Left lung (tissue), 10 donors: ENCODE results near the gene CSF3. TPM values are rescaled to one million over a fixed set of nuclear protein-coding genes. Genes with fewer than 3 reads are reported as not detected.

Experiments
- ATAC-seq: fragments of 200-7000 bp; cut with Tn5 transposase; one replicate; pipeline ENCODE4 v1.9.1; 2020; ENCODE audit warnings: moderate library complexity
- DNase-seq, 4 donors: peaks; one replicate each; pipeline ENCODE4 v3.0.0-alpha.2; 2013 to 2020
- H3K27ac ChIP-seq, 2 donors: fragments of 200-600 bp; sonication (generic) in 1 of 2; one replicate each; pipeline versions ENCODE4 v1.5.0 to v1.8.0; 2020 to 2021
- H3K27me3 ChIP-seq, 2 donors: fragments of 200-600 bp; sonication (generic) in 1 of 2; one replicate each; pipeline versions ENCODE4 v1.5.0 to v1.8.0; 2020 to 2021
- H3K36me3 ChIP-seq, 2 donors: fragments of 200-600 bp; sonication (generic) in 1 of 2; one replicate each; pipeline versions ENCODE4 v1.5.0 to v1.8.0; 2020 to 2021
- H3K4me1 ChIP-seq, 2 donors: fragments of 200-600 bp; one replicate each; pipeline ENCODE4 v1.8.0; 2021
- H3K4me3 ChIP-seq, 2 donors: fragments of 200-600 bp; sonication (generic) in 1 of 2; one replicate each; pipeline versions ENCODE4 v1.5.0 to v1.8.0; 2020 to 2021; ENCODE audit warnings: mild to moderate bottlenecking in 1 of 2
- H3K9me3 ChIP-seq, 2 donors: fragments of 200-600 bp; sonication (generic) in 1 of 2; one replicate each; pipeline versions ENCODE4 v1.5.0 to v1.8.0; 2020 to 2021
- intact Hi-C, 2 donors: fragments of 100-400 bp; cut with DNase I; formaldehyde crosslinking; loops; one replicate each; pipeline versions ENCODE4 v1.11.2 to v1.14.2; 2022
- polyA plus RNA-seq, 6 donors: library from polyadenylated mRNA; unstranded; fragments of 120-200 nt; gene quantifications; one replicate each; pipeline ENCODE4 v1.2.1, GENCODE V29; 2013; ENCODE audit not compliant: insufficient read length in 6 of 6
- total RNA-seq, 2 donors: library from RNA; stranded (reverse); fragmentation: NEBNext Ultra II Directional; extraction: Animal tissue kit (Norgen Biotek cat#: 25700); gene quantifications; one replicate each; pipeline ENCODE4 v1.2.1, GENCODE V29; 2021
- TF ChIP-seq, protein P1 (sequence below), 2 donors: fragments of 200-600 bp; sonication (generic) in 1 of 2; IDR thresholded peaks; one replicate each; pipeline versions ENCODE4 v1.5.0 to v1.8.0; 2021; ENCODE audit warnings: antibody characterized with exemption in 2 of 2
- donor health status: DM: no; HTN: yes; CAD: no.
- donor health status: DM: no; HTN: no; CAD: no.

CSF3 gene
- total and polyA plus RNA-seq, 8 donors = 0.61 to 1.7 TPM; not detected in 6

DNA sequence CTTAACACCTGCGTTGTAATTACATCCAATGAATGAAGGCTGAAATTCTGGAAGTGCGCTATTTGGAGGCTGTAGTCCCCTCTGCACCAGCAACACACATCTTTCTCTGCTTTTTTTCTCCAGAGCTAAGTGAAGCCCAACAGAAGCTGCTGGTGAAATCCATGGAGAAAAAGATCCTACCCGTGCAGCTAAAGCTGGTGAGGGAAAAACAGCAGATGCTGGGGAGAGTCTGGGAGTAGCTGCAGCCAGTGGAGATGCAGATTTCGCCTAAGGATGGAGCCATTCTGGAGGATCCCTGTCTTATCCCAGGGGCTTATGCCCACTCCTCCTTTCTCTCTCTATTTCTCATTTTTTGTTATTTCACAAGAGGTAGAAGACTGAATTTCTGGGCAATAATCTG is 39.4 kb upstream of the CSF3 start:
- no peaks in the 10 kb centered on the region for H3K27me3 ChIP-seq
- intact Hi-C loops = no loop called here
- ATAC-seq (no peak), DNase-seq (no peak)
- TF ChIP-seq, protein P1, sequence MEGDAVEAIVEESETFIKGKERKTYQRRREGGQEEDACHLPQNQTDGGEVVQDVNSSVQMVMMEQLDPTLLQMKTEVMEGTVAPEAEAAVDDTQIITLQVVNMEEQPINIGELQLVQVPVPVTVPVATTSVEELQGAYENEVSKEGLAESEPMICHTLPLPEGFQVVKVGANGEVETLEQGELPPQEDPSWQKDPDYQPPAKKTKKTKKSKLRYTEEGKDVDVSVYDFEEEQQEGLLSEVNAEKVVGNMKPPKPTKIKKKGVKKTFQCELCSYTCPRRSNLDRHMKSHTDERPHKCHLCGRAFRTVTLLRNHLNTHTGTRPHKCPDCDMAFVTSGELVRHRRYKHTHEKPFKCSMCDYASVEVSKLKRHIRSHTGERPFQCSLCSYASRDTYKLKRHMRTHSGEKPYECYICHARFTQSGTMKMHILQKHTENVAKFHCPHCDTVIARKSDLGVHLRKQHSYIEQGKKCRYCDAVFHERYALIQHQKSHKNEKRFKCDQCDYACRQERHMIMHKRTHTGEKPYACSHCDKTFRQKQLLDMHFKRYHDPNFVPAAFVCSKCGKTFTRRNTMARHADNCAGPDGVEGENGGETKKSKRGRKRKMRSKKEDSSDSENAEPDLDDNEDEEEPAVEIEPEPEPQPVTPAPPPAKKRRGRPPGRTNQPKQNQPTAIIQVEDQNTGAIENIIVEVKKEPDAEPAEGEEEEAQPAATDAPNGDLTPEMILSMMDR (IDR thresholded peaks at IDR 0.05) = no peak
- H3K4me1 ChIP-seq = peaks cover 0 to 37% of the 10 kb centered on the region in 2 donors
- no peaks in the 10 kb centered on the region for H3K36me3 ChIP-seq
- no peaks in the 10 kb centered on the region for H3K9me3 ChIP-seq
- H3K27ac ChIP-seq = no peak overlapping the region
- H3K4me3 ChIP-seq = no peak overlapping the region

DNA sequence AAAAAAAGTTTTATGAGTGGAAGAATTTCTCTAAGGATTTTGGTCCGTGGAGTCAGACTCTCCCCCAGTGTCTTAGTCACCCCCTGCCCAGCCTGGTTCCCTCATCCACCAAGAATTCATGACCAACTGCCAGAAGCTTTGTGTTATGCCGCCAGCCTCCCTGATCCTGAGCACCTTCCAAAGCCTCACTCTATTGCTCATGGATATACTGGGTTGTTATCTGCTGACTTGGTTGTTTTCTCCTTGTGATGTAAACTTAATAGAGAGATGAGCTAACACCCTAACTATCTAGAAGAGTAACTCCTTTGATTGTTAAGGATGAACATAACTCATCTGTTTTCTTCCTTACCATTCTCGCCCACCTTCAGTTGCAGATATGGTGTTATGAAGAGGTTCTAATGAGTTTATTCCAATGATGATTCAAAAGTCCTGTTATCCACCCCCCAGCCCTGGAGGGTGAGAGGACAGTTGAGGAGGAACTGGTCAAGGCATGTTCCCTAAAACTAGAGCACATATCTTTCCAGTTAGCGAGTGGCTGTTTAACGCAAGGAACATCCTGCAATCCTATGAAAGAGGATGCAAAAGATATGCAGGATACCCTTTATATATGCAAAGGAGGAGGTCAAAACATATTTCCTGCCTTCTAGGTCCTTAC is 36.1 kb upstream of the CSF3 start:
- peaks cover 9 to 33% of the 10 kb centered on the region in 2 donors for H3K4me1 ChIP-seq
- no peak overlapping the region for H3K4me3 ChIP-seq
- no peak for ATAC-seq
- TF ChIP-seq, protein P1 (IDR thresholded peaks at IDR 0.05) = no peak
- no peak for DNase-seq
- intact Hi-C loops = no loop called here
- peaks cover 0 to 7% of the 10 kb centered on the region in 2 donors for H3K36me3 ChIP-seq
- no peaks in the 10 kb centered on the region for H3K9me3 ChIP-seq
- no peaks in the 10 kb centered on the region for H3K27me3 ChIP-seq
- peak overlapping the region; percentile 85 to 95 for H3K27ac ChIP-seq

DNA sequence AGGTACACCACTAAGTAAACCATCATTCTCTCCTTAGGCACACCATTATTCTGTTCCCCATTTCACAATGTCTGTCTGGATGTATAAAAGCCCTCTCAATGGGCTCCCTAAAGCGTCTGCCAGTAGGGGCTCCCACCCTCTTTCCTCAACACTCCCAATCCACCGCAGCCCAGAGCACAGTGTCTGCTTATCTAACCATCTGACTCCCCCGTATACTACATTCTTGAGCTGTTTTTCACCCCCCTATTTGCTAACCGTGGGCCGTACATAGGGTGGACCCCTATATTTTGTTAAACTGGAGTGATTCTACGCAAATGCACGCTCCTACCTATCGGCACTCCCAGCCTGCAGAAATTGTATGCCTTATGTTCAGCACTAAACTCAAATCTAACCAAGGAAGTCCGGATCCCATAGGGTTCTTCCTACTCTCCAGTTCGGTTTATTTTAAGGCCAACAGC is 35.3 kb upstream of the CSF3 start:
- intact Hi-C loops = no loop called here
- peak in 1 of 4 donors; percentile 41 for DNase-seq
- H3K27ac ChIP-seq = peak overlapping the region; percentile 85 to 95

DNA sequence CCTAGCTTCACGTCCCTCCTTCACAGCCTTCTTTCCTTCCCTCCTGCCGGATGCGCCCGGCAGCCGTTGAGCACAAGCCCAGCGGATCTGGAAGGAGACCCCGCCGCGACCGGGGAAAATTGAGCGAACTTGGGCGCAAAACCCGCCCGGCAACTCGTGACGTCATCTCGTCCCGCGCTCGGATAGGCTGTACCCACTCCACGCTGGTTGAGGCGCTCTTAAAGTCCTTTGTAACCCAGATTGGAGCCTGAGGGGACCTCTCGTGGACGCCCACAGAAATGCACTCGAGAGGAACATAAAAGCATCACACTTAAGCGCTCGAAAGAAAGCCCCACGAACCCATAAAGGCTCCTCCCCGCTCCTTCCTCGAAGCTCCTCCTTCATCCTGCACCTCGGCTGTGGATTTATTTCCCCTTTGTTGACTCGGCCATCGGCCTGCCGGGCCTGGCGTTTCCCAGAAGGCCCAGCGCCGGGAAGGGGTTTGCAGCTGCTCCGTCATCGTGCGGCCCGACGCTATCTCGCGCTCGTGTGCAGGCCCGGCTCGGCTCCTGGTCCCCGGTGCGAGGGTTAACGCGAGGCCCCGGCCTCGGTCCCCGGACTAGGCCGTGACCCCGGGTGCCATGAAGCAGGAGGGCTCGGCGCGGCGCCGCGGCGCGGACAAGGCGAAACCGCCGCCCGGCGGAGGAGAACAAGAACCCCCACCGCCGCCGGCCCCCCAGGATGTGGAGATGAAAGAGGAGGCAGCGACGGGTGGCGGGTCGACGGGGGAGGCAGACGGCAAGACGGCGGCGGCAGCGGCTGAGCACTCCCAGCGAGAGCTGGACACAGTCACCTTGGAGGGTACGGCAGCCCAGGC is 34.7 kb upstream of the CSF3 start, which contains the start of gene PSMD3:
Gene PSMD3, plus strand, starts transcription at position 457 of the 856 bp plus-strand sequence. Its CDS starts 164 bp downstream, at position 621.
- intact Hi-C loops = no loop called here
- peak; percentile 98 to 100 (median 99) for DNase-seq

More for the DNA sequence above, 35.3 kb upstream of the CSF3 start:
- ATAC-seq = peak; percentile 25
- Histone ChIP-seq H3K27me3 (no peaks in the 10 kb centered on the region), H3K36me3 (peaks cover 0 to 14% of the 10 kb centered on the region in 2 donors), H3K4me3 (peak overlapping the region; percentile 85 to 88), H3K4me1 (peaks cover 9 to 32% of the 10 kb centered on the region in 2 donors), H3K9me3 (no peaks in the 10 kb centered on the region)
- TF ChIP-seq, protein P1 (IDR thresholded peaks at IDR 0.05) = no peak

More for the DNA sequence above, 34.7 kb upstream of the CSF3 start, which contains the start of gene PSMD3:
- Histone ChIP-seq H3K4me3 (peak within 1 kb of the TSS; percentile 85 to 88), H3K27ac (peak within 1 kb of the TSS; percentile 85 to 95), H3K9me3 (no peaks in the 10 kb centered on the region), H3K36me3 (peaks cover 0 to 21% of the 10 kb centered on the region in 2 donors), H3K27me3 (no peaks in the 10 kb centered on the region), H3K4me1 (peaks cover 9 to 32% of the 10 kb centered on the region in 2 donors)
- TF ChIP-seq, protein P1 (IDR thresholded peaks at IDR 0.05) = peak; percentile 52 to 85
- peak; percentile 95 for ATAC-seq
